GM19238 (cell line): Measurements from ENCODE around the gene CAPN14.

Experiments used
- DNase-seq: peaks from one replicate; pipeline ENCODE4 v3.0.0; 2011; ENCODE audit warnings: low spot score; ENCODE audit not compliant: insufficient read length

CAPN14 gene

GRCh38 chr2:31226266-31226665 lies 9.0 kb upstream of the CAPN14 start:
- no peak for DNase-seq

DNA sequence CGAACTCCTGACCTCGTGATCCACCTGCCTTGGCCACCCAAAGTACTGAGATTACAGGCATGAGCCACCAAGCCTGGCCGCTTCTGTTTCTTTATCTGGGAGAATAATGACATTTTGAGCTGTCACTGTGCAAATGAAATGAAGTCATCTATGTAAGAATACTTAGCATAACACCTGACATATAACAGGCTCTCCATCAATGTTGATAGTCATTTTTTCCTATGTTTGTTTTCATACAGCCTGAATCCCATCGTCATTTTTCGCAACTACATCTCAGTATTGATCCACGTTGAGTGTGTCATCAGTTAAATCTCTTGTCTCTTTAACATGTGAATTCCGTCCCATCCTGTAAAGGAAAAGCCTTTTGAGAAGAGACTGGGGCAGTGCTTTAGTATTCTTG lies 6.4 kb upstream of the CAPN14 start:
- no peak for DNase-seq

- DNase-seq: no peak
Observed at GRCh38 chr2:31223026-31223425, 5.7 kb upstream of the CAPN14 start.

GRCh38 chr2:31222071-31222470 lies 4.8 kb upstream of the CAPN14 start:
- no peak for DNase-seq

DNA sequence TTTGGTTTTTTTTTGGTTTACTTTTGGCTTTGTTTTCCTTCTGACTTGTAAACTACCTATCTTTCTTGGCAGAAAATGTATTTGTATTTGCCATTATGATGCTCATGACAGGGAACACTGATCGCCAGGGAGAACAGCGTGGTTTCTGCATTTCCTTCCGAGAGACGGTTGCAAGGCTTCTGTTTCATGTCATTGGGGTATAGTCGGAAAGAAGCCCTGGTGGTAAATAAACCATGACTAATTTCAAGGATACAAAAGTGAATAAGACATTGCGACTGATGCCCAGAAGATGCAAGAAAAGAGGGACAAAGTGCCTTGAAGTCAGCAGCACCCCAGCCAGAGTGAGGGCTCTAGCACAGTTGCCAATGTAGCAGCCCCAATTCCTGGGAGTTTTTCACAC lies 4.2 kb upstream of the CAPN14 start:
- no peak for DNase-seq

- DNase-seq: no peak
Observed at GRCh38 chr2:31219131-31219969, 2.0 kb upstream of the CAPN14 start.

- no peak for DNase-seq
Observed at GRCh38 chr2:31216734-31217133, 581 bp downstream of the CAPN14 start.

DNA sequence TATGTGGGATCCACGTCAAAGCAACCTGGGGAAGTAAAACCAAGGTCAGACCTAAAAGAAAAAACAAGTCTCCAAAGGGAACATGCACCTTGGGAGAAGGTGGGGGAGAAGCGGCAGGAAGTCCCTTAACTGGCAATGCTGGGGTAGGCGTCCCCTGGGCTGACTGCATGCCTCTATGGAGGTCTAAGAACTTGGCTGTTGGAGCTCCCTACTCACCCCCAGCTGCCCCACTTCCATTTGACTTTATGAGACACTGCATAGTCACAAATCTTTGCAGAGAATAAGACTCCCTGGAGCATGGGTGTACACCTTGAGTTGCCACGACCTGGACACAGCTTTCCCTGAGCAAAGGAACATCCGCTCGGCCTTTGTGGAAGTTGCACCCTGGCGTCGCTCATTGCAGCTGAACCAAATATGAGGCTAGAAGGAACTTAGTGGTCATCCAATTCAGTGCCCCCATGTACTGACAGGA lies 2.8 kb downstream of the CAPN14 start:
- no peak for DNase-seq

DNA sequence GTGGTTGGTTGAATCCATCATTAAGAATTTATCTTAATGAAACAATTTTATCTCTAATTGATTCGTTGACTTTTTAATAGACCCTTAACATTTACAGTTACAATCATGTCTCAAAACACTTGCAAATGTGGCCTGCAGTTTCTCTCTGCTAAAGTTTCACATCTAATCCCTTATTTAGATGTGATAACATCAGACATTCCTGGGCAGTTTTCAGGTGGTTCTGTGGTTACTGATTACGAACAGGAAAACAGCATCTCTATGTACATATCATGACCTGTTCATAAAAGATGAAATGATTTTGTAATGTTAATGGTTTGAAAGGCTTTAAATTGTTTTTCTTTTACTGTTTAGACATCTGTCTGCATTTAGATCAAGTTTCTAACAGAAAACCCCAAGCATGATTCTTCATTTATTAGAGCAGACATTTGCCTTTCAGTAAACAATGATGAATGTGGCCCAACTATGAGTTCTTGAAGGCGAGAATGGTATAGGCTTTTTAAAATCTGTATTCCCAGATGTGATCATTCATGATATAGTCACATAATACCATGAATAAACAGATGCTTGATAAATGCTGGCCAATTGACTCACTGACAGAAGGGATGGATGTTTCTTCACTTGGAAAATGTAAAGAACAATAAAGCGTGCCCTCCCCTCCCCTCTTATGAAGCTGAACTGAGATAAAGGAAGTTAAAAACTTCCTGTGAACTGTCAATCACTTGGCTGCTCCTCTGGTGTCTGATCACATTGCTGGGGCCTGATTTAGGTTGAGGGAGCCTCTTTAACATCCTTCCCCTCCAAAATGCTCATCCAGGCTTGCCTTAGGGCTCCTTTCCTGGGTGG lies 3.5 kb downstream of the CAPN14 start:
- no peak for DNase-seq

- DNase-seq: no peak
Observed at GRCh38 chr2:31212659-31213600, 4.4 kb downstream of the CAPN14 start.

DNA sequence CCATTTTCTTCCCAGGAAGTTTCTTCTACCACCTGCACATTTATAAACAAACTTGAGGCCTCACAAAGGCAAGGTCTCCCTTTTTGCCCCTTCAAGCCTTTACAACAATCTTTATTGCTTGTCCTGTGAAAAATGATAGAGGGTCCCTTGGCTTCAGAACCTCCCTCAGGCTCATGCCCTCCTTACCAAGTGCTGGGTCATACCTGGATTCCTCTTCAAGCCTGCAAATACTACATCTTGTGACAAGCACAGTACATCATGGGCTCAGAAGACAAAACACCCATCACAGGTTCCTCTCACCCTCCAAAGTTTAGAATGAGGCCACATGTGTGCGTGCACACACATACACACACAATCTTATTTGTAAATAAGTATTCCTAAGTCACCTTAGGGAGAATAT lies 9.1 kb downstream of the CAPN14 start:
- DNase-seq: no peak

GRCh38 chr2:31207790-31208189 lies 9.5 kb downstream of the CAPN14 start:
- DNase-seq: no peak

GRCh38 chr2:31205613-31206012 lies 11.7 kb downstream of the CAPN14 start:
- no peak for DNase-seq

- no peak for DNase-seq
Observed at GRCh38 chr2:31205186-31205585, 12.1 kb downstream of the CAPN14 start.

DNA sequence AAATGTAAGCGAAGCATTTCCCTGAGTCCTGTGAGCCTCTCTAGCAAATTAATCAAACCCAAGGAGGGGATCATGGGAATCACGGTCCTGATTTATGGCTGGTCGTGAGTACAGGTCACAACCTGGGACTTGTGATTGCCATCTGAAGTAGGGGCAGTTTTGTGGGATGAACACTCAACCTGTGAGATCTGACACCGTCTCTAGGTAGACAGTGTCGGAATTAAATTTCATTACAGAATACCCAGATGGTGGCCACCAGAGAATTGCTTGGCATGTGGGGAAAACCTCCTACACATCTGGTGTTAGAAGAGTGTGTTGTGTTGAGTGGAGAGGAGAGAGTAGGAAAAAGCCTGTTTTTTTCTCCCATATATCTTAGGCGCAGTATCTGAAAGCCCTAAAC lies 12.5 kb downstream of the CAPN14 start:
- DNase-seq: no peak

DNA sequence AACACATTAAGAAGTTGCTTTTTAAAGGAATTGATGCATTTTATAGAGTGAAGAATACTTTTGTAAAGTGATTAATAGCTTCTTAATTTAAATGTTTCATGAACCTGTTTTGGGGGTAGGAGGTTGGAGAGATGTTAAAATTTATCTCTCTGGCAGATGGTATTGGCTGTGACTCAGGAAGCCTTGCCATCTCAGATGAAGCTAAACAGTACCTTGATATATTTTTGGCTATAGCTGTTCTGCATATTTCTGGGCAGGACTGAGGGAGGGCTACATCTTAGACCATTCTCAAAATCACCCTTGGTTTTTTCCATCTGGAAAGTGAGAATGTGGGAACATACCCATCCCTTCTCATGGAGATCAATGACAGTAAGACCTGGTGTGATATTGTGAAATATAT lies 13.4 kb downstream of the CAPN14 start:
- DNase-seq: no peak

DNA sequence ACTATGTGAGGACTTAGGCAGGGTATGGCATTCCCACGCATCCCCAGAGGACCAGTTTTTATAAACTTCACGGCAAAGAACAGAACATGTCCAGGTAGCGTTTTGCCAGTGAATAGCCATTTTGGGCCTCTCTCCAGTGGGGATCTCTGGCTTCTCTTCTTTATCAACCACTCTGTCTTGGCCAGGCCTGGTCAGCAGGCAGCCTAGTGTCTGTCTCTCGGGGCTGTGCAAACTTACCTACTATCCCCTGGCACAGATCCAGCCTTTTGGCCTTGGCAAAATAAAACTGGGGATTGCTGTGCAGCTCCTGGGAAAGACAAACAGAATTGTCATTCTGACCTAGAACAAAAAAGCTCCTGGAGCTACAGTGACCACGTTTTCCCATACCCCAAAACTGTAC lies 14.5 kb downstream of the CAPN14 start:
- no peak for DNase-seq

DNA sequence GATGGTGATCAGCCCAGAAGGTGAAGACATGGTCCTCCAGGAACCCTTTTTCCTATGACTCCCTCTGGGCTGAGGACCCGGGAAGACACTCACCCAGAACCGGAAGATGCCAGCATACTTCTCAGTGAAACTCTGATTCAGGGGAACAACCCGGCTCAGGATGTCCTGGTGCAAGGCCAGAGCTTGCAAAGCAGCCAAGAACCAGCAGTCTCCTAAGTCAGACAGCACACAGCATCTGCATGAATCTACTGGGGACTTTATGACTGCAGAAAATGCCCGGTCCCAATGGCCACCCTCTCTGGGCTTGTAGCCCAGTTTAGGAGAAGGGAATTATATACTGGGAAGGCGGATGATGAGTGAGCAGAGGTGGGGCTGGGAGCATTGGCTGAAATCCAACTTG lies 15.3 kb downstream of the CAPN14 start:
- no peak for DNase-seq

GRCh38 chr2:31200972-31201371 lies 16.3 kb downstream of the CAPN14 start:
- DNase-seq: no peak

- DNase-seq: no peak
Observed at GRCh38 chr2:31199206-31199605, 18.1 kb downstream of the CAPN14 start.

GRCh38 chr2:31197669-31198068 lies 19.6 kb downstream of the CAPN14 start:
- DNase-seq: no peak
